IMR-90 (cell line): ENCODE measurements around the gene BPTF. TPM values are rescaled to one million over a fixed set of nuclear protein-coding genes. Genes with fewer than 3 reads are reported as not detected.
"Not testable (repeated sequence)": the region's sequence is repeated elsewhere in the genome, so short reads cannot be mapped to it uniquely, and the experiment has no call there.

Experiments
- ATAC-seq: fragments of 200-7000 bp; cut with Tn5 transposase; 2 replicates; pipeline ENCODE4 v1.9.1; 2020; ENCODE audit warnings: low read depth, mild to moderate bottlenecking, moderate library complexity
- BruUV-seq: library from RNA; stranded (reverse); fragments of 400-500 nt; replicated peaks from 2 replicates; lab custom pipeline; 2021; lab: Mats Ljungman, UMichigan
- CTCF ChIA-PET: fragments of 300-600 bp; formaldehyde crosslinking; extraction: SDS; loops from one replicate; lab custom pipeline; 2021; ENCODE audit warnings: antibody characterized with exemption; lab: Yijun Ruan, JAX
- POLR2A ChIA-PET: fragments of 300-600 bp; sonication (Branson Sonifier 250); formaldehyde crosslinking; loops from one replicate; lab custom pipeline; 2022; ENCODE audit warnings: antibody characterized with exemption; ENCODE audit not compliant: unreplicated experiment; lab: Charles Lee
- DNase-seq: peaks from one replicate; pipeline ENCODE4 v3.0.0; 2013
- H2AFZ ChIP-seq: replicated peaks from 2 replicates; pipeline ENCODE3; 2013; ENCODE audit warnings: low read length, mild to moderate bottlenecking; ENCODE audit not compliant: poor library complexity
- H2AK5ac ChIP-seq: 2 replicates; pipeline ENCODE4 v1.6.1; 2013; ENCODE audit warnings: low read depth, low read length, inconsistent platforms
- H2AK9ac ChIP-seq: replicated peaks from 2 replicates; pipeline ENCODE3; 2013; ENCODE audit warnings: mild to moderate bottlenecking, low read depth, low read length, moderate library complexity; ENCODE audit not compliant: poor library complexity
- H2BK120ac ChIP-seq: 2 replicates; pipeline ENCODE4 v1.6.1; 2013; ENCODE audit warnings: low read depth, low read length, inconsistent platforms
- H2BK15ac ChIP-seq: 3 replicates; pipeline ENCODE4 v1.6.1; 2013; ENCODE audit warnings: low read depth, low read length, inconsistent platforms
- H2BK20ac ChIP-seq: 2 replicates; pipeline ENCODE4 v1.6.1; 2013; ENCODE audit warnings: low read depth, mild to moderate bottlenecking, inconsistent platforms, low read length, moderate library complexity
- H2BK5ac ChIP-seq: 2 replicates; pipeline ENCODE4 v1.6.1; 2013; ENCODE audit warnings: mild to moderate bottlenecking, low read depth, low read length, inconsistent platforms; ENCODE audit not compliant: poor library complexity, severe bottlenecking
- H3K14ac ChIP-seq: replicated peaks from 2 replicates; pipeline ENCODE4 v1.6.1; 2013; ENCODE audit warnings: low read depth, low read length, inconsistent platforms
- H3K18ac ChIP-seq: 2 replicates; pipeline ENCODE4 v1.6.1; 2013; ENCODE audit warnings: low read depth, low read length, control low read depth
- H3K23ac ChIP-seq: 2 replicates; pipeline ENCODE4 v1.6.1; 2013; ENCODE audit warnings: low read depth, low read length, inconsistent platforms
- H3K27ac ChIP-seq: 2 replicates; pipeline ENCODE4 v1.5.1; 2013; ENCODE audit warnings: mild to moderate bottlenecking, control low read depth, low read length; ENCODE audit not compliant: insufficient read depth
- H3K27me3 ChIP-seq: 2 replicates; pipeline ENCODE4 v1.6.1; 2013; ENCODE audit warnings: low read length; ENCODE audit not compliant: control insufficient read depth, insufficient read depth
- H3K36me3 ChIP-seq: 2 replicates; pipeline ENCODE4 v1.6.1; 2013; ENCODE audit warnings: low read length, mixed read lengths; ENCODE audit not compliant: control insufficient read depth, insufficient read depth
- H3K4ac ChIP-seq: 2 replicates; pipeline ENCODE4 v1.6.1; 2013; ENCODE audit warnings: low read depth, low read length, inconsistent platforms
- H3K4me1 ChIP-seq: 2 replicates; pipeline ENCODE4 v1.6.1; 2013; ENCODE audit warnings: low read length, mixed read lengths; ENCODE audit not compliant: control insufficient read depth, insufficient read depth
- H3K4me2 ChIP-seq: 2 replicates; pipeline ENCODE4 v1.6.1; 2013; ENCODE audit warnings: low read depth, mild to moderate bottlenecking, control low read depth, low read length, moderate library complexity
- H3K4me3 ChIP-seq: 2 replicates; pipeline ENCODE4 v1.5.1; 2013; ENCODE audit warnings: low read depth, mild to moderate bottlenecking, control low read depth, low read length, moderate library complexity; ENCODE audit not compliant: insufficient read depth
- H3K56ac ChIP-seq: 2 replicates; pipeline ENCODE4 v1.6.1; 2013; ENCODE audit warnings: low read length, inconsistent platforms; ENCODE audit not compliant: insufficient read depth; ENCODE audit errors: extremely low read depth
- H3K79me1 ChIP-seq, 2 experiments: 2 replicates each; pipeline ENCODE4 v1.6.1; 2013; ENCODE audit warnings: low read length in 2 of 2, inconsistent platforms in 1 of 2, low read depth in 1 of 2
- H3K9ac ChIP-seq: 2 replicates; pipeline ENCODE4 v1.6.1; 2013; ENCODE audit warnings: low read depth, low read length, control low read depth
- H3K9me1 ChIP-seq: 2 replicates; pipeline ENCODE4 v1.6.1; 2013; ENCODE audit warnings: low read length, inconsistent platforms; ENCODE audit not compliant: insufficient read depth
- H3K9me3 ChIP-seq: 2 replicates; pipeline ENCODE4 v1.6.1; 2013; ENCODE audit warnings: low read length; ENCODE audit not compliant: control insufficient read depth, insufficient read depth
- H4K20me1 ChIP-seq: 2 replicates; pipeline ENCODE4 v1.6.1; 2013; ENCODE audit warnings: low read length, inconsistent platforms; ENCODE audit not compliant: insufficient read depth
- H4K5ac ChIP-seq: 2 replicates; pipeline ENCODE4 v1.6.1; 2013; ENCODE audit warnings: mild to moderate bottlenecking, low read depth, low read length, control low read depth
- H4K8ac ChIP-seq, 2 experiments: 2 replicates each; pipeline ENCODE4 v1.6.1; 2013; ENCODE audit warnings: low read depth in 2 of 2, low read length in 2 of 2, control low read depth in 1 of 2, inconsistent platforms in 1 of 2
- H4K91ac ChIP-seq: 2 replicates; pipeline ENCODE4 v1.6.1; 2013; ENCODE audit warnings: low read depth, low read length, inconsistent platforms; ENCODE audit not compliant: insufficient read depth
- MXI1 ChIP-seq: IDR thresholded peaks from 2 replicates; pipeline ENCODE4 v1.6.1; 2012; ENCODE audit warnings: low read depth, mild to moderate bottlenecking, low read length, moderate library complexity, borderline replicate concordance
- SMC3 ChIP-seq: fragments of 150-350 bp; IDR thresholded peaks from 2 replicates; pipeline ENCODE4 v1.6.1; 2016; ENCODE audit warnings: low read depth, mild to moderate bottlenecking, antibody characterized with exemption, low read length, moderate library complexity
- WGBS, 2 experiments: methylation state at CpG; one replicate each; pipeline versions ENCODE4 v1.1.5 to v1.1.7; 2013; ENCODE audit warnings: missing lambda C conversion rate in 2 of 2; ENCODE audit not compliant: insufficient read length in 1 of 2; ENCODE audit errors: extremely low coverage in 2 of 2; 5-methylcytosine and 5-hydroxymethylcytosine counted together
- dilution Hi-C: fragments of 300-500 bp; cut with HindIII; formaldehyde crosslinking; loops from one replicate; pipeline ENCODE4 v1.14.3; 2018; ENCODE audit warnings: low sequenced_read_pairs; ENCODE audit not compliant: unreplicated experiment
- in situ Hi-C: fragments of 300-500 bp; cut with MboI; formaldehyde crosslinking; loops from 3 replicates; pipeline ENCODE4 v1.14.3; 2019; ENCODE audit warnings: low sequenced_read_pairs, inconsistent platforms, mixed read lengths
- intact Hi-C: fragments of 100-400 bp; cut with micrococcal nuclease; formaldehyde crosslinking; loops from 2 replicates; pipeline ENCODE4 v1.10.0; 2022
- polyA plus RNA-seq, 3 experiments: library from polyadenylated mRNA; depleted of rRNA; stranded (reverse); fragments of >200 nt; gene quantifications; 2 replicates each; pipeline ENCODE4 v1.2.3, GENCODE V29; 2012; ENCODE audit warnings: low replicate concordance in 1 of 3
- total RNA-seq: library from RNA; depleted of rRNA; stranded (reverse); fragments of >200 nt; gene quantifications from 2 replicates; pipeline ENCODE4 v1.2.3, GENCODE V29; 2012

The BPTF gene
- total and polyA plus RNA-seq, 2 of the 4 experiments (the other 2 are of a cell fraction): 32.3 to 35.7 TPM

- H4K8ac ChIP-seq: no peak overlapping the region
- no peak overlapping the region for H3K18ac ChIP-seq
- no peak overlapping the region for H2AK5ac ChIP-seq
- no peak overlapping the region for H3K9ac ChIP-seq
- H2AK9ac ChIP-seq: no peak overlapping the region
- H4K91ac ChIP-seq: no peak overlapping the region
- no peak overlapping the region for H2BK15ac ChIP-seq
- POLR2A ChIA-PET: no interaction called here
- in situ Hi-C loops (no loop called here), intact Hi-C loops (no loop called here), dilution Hi-C loops (no loop called here)
- H3K9me3 ChIP-seq: peaks cover 6% of the 10 kb centered on the region; the same call in 1 of the 2 replicates
- CTCF ChIA-PET: no interaction called here
- no peak overlapping the region for H3K23ac ChIP-seq
- H4K20me1 ChIP-seq: peaks cover 7% of the 10 kb centered on the region
- H3K14ac ChIP-seq: no peak overlapping the region
- no peak overlapping the region for H3K4me2 ChIP-seq
- WGBS, 2 experiments: no CpG with 5 or more reads among the region's 2 CpGs
- H4K5ac ChIP-seq: no peak overlapping the region
- H3K27me3 ChIP-seq: no peaks in the 10 kb centered on the region
- no peaks in the 10 kb centered on the region for H3K9me1 ChIP-seq
- H3K4me3 ChIP-seq: no peak overlapping the region
- peaks cover 2% of the 10 kb centered on the region for H3K4me1 ChIP-seq
- no peak overlapping the region for H3K27ac ChIP-seq
- H3K79me1 ChIP-seq: no peaks in the 10 kb centered on the region; a peak in 1 of 4 replicates
- TF ChIP-seq MXI1 (no peak), SMC3 (no peak)
- H2BK5ac ChIP-seq: no peak overlapping the region
- no peak overlapping the region for H2AFZ ChIP-seq
- DNase-seq: no peak
- no TSS peak for BruUV-seq
- no peak overlapping the region for H2BK120ac ChIP-seq
- H3K56ac ChIP-seq: no peak overlapping the region
- H3K36me3 ChIP-seq: peaks cover 11% of the 10 kb centered on the region; the same call in 1 of the 2 replicates
- H2BK20ac ChIP-seq: no peak overlapping the region
- H3K4ac ChIP-seq: no peak overlapping the region
- ATAC-seq: no peak; the same call in 1 of the 2 replicates
Observed at GRCh38 chr17:67980456-67980855, 155.2 kb downstream of the BPTF start.

- dilution Hi-C loops, H3K4ac ChIP-seq, H3K9me3 ChIP-seq, H4K5ac ChIP-seq, H3K9ac ChIP-seq, H3K4me2 ChIP-seq, H3K18ac ChIP-seq, H3K4me3 ChIP-seq, H3K27ac ChIP-seq, H2BK15ac ChIP-seq, BruUV-seq, H3K9me1 ChIP-seq, POLR2A ChIA-PET, H3K4me1 ChIP-seq, H4K20me1 ChIP-seq, H4K91ac ChIP-seq, H2AK9ac ChIP-seq, H3K79me1 ChIP-seq, CTCF ChIA-PET, H2BK5ac ChIP-seq, H4K8ac ChIP-seq, H3K56ac ChIP-seq, intact Hi-C loops, DNase-seq, H3K27me3 ChIP-seq, H3K23ac ChIP-seq, H2AFZ ChIP-seq, in situ Hi-C loops, H2BK120ac ChIP-seq, H2BK20ac ChIP-seq, H2AK5ac ChIP-seq, H3K14ac ChIP-seq: not testable (repeated sequence)
- H3K36me3 ChIP-seq: peaks cover 11% of the 10 kb centered on the region; the same call in 1 of the 2 replicates
- no CpG with 5 or more reads among the region's 3 CpGs for WGBS, 2 experiments
- ATAC-seq: peak; percentile 30
Observed at GRCh38 chr17:67980883-67981282, 155.6 kb downstream of the BPTF start.
